ENCODE results near the gene GRN. TPM values are rescaled to one million over a fixed set of nuclear protein-coding genes. Genes with fewer than 3 reads are reported as not detected.
A peak's percentile ranks its signal among the peaks of the same experiment; 100 is the strongest.

The GRN gene
- total and polyA plus RNA-seq, 9 of the 15 experiments (the other 6 are each of a cell fraction or from before 2014, with no cell fraction given): 5.4 to 75.3 (median 20.7) TPM

DNA sequence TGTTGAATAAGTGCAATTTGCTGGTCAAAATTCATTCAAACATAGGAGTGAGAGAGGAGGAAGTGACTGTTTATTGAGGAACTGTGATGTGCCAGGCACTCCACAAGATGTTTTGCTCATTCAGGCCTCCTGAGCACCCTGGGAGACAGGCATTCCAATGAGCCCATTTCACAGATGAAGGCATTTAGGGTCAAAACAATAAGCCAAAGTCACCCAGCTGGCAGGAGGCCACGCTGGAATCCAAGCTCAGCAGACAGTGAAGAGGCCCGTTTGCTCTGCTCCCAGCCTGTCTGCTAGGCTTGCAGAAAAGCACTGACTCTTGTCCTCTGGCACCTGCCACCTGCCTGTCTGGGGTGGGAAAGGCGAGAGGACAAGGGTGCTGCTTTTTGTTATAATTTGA is 10.4 kb upstream of the GRN start:
- intact Hi-C loops (cut with micrococcal nuclease): no loop called here
- Histone ChIP-seq H3K27ac (ENCODE audit: extremely low read depth, low read depth, low read length) (no peak overlapping the region), H4K20me1 (replicated peaks; ENCODE audit: control insufficient read depth, insufficient read depth, low read length) (no peaks in the 10 kb centered on the region), H3K36me3 (ENCODE audit: control insufficient read depth, insufficient read depth, low read length) (no peaks in the 10 kb centered on the region), H3K4me3 (no peak overlapping the region), H3K79me2 (ENCODE audit: control insufficient read depth, insufficient read depth, low read length) (no peaks in the 10 kb centered on the region), H2AFZ (ENCODE audit: low read depth, low read length) (no peak overlapping the region), H3K9ac (ENCODE audit: insufficient read depth in 1 of 2, low read depth in 2 of 2, low read length in 2 of 2) (no peak overlapping the region), H3K27me3 (ENCODE audit: control insufficient read depth in 2 of 2, insufficient read depth in 2 of 2, low read length in 2 of 2) (no peaks in the 10 kb centered on the region), H3K9me3 (replicated peaks; ENCODE audit: control insufficient read depth, insufficient read depth, low read depth, low read length) (no peaks in the 10 kb centered on the region), H3K9me1 (ENCODE audit: control insufficient read depth, insufficient read depth, low read length) (no peaks in the 10 kb centered on the region), H3K4me2 (ENCODE audit: insufficient read depth, low read length) (no peak overlapping the region), H3K4me1 (replicated peaks in 1 of 2; ENCODE audit: control insufficient read depth in 2 of 2, insufficient read depth in 2 of 2, low read length in 2 of 2) (peaks cover 2 to 3% of the 10 kb centered on the region in 2 experiments; a peak in 4 of 5 replicates)
- ATAC-seq (no peak), DNase-seq (ENCODE audit: extremely low read depth in 1 of 4, low spot score in 3 of 4) (no peak), FAIRE-seq (peak; percentile 57)
- ChIA-PET CTCF (ENCODE audit: low intra/inter-chr PET ratio) (interaction anchor here (0.7 kb wide), 1 partner anchor 118 kb away, joined by 3 read pairs; no protein-coding TSS in a partner anchor), POLR2A (no interaction called here)
- no peak for TF ChIP-seq ELF2 (CRISPR knock-in tag; IDR thresholded peaks at IDR 0.05)
- TF ChIP-seq ZNF24 (IDR thresholded peaks at IDR 0.05): no peak
- TF ChIP-seq, protein P1, sequence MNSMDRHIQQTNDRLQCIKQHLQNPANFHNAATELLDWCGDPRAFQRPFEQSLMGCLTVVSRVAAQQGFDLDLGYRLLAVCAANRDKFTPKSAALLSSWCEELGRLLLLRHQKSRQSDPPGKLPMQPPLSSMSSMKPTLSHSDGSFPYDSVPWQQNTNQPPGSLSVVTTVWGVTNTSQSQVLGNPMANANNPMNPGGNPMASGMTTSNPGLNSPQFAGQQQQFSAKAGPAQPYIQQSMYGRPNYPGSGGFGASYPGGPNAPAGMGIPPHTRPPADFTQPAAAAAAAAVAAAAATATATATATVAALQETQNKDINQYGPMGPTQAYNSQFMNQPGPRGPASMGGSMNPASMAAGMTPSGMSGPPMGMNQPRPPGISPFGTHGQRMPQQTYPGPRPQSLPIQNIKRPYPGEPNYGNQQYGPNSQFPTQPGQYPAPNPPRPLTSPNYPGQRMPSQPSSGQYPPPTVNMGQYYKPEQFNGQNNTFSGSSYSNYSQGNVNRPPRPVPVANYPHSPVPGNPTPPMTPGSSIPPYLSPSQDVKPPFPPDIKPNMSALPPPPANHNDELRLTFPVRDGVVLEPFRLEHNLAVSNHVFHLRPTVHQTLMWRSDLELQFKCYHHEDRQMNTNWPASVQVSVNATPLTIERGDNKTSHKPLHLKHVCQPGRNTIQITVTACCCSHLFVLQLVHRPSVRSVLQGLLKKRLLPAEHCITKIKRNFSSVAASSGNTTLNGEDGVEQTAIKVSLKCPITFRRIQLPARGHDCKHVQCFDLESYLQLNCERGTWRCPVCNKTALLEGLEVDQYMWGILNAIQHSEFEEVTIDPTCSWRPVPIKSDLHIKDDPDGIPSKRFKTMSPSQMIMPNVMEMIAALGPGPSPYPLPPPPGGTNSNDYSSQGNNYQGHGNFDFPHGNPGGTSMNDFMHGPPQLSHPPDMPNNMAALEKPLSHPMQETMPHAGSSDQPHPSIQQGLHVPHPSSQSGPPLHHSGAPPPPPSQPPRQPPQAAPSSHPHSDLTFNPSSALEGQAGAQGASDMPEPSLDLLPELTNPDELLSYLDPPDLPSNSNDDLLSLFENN (IDR thresholded peaks at IDR 0.05; ENCODE audit: low read depth in 2 of 2, low read length in 2 of 2): no peak
- TF ChIP-seq ZNF644 (tag; IDR thresholded peaks at IDR 0.05; ENCODE audit: low read depth): no peak
- TF ChIP-seq AFF4 (CRISPR knock-in tag; IDR thresholded peaks at IDR 0.05): no peak
- TF ChIP-seq ILK (tag; IDR thresholded peaks at IDR 0.05; ENCODE audit: borderline replicate concordance, low read depth): no peak
- BruUV-seq (replicated peaks): no TSS peak
- in situ Hi-C loops (cut with MboI): loop anchor here (25.0 kb wide), 1 partner anchor 397 kb away; the partner anchor contains the start of gene PPY
- WGBS (ENCODE audit: insufficient coverage, low coverage, missing lambda C conversion rate): 0% methylated on average over 3 of the region's 3 CpGs

Data from K562 (cell line).